Activated CD4-positive, alpha-beta T cell treated with anti-CD3 and anti-CD28 coated beads, Interleukin-2, amount 10 ng/mL, durations not matched to agents 7 days and 5 days (primary cell): Measurements from ENCODE around the gene DCAF17. TPM values are rescaled to one million over a fixed set of nuclear protein-coding genes. Genes with fewer than 3 reads are reported as not detected.

Source experiments
- CTCF ChIA-PET: fragments of 350-600 bp; sonication (Branson Sonifier 250); formaldehyde crosslinking; loops from one replicate; lab custom pipeline; 2021; ENCODE audit warnings: antibody characterized with exemption; lab: Charles Lee
- POLR2A ChIA-PET: fragments of 350-600 bp; sonication (Branson Sonifier 250); formaldehyde crosslinking; loops from one replicate; lab custom pipeline; 2021; ENCODE audit warnings: antibody characterized with exemption; lab: Charles Lee
- DNase-seq: peaks from one replicate; pipeline ENCODE4 v3.0.0-alpha.2; 2020
- H3K27ac Mint-ChIP-seq: one replicate; pipeline ENCODE4 v1.8.0; 2021; ENCODE audit warnings: mild to moderate bottlenecking, moderate library complexity, mixed read lengths
- H3K27me3 Mint-ChIP-seq: one replicate; pipeline ENCODE4 v1.8.0; 2021; ENCODE audit warnings: mixed read lengths
- H3K36me3 Mint-ChIP-seq: one replicate; pipeline ENCODE4 v1.8.0; 2021; ENCODE audit warnings: low read depth, mixed read lengths
- H3K4me1 Mint-ChIP-seq: one replicate; pipeline ENCODE4 v1.8.0; 2021; ENCODE audit warnings: mixed read lengths
- H3K4me3 Mint-ChIP-seq: one replicate; pipeline ENCODE4 v1.8.0; 2021; ENCODE audit warnings: mild to moderate bottlenecking, moderate library complexity, mixed read lengths
- H3K9me3 Mint-ChIP-seq: one replicate; pipeline ENCODE4 v1.8.0; 2021; ENCODE audit warnings: mixed read lengths
- total RNA-seq, 2 experiments: library from RNA; stranded (reverse); gene quantifications; one replicate each; pipeline ENCODE4 v1.2.3, GENCODE V29; 2021

DCAF17 gene
- total RNA-seq, 2 experiments from 2014 or later = 15.8 to 19.0 TPM

DNA sequence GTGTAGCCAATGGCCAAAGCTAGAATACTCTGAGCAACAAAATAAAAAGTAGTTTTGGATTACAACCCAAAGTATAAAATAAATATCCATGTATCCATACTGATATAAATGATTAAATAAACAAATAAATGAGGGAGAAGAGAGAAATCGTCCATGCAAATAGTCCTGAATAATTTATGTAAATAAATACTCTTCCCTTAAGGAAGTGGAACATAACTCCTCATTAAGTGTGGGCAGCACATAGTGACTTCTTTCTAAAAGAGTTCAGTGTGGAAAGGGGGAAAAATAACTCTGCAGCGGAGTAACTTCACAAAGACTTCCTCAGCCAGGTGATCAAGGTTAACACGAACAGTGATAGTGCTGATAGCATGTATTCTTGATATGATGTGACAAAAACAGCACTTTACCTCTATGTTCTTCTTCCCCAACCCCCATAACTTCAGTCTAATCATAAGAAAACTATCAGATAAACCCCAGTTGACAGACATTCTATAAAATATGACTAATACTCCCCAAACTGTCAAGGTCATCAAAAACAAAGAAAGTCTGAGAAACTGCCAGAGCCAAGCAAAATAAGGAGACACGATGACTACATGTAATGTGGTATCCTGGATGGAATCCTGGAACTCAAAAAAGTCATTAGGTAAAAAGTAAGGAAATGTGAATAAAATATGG, 31.0 kb upstream of the DCAF17 start:
- Mint-ChIP-seq H3K4me1 (peaks cover 22% of the 10 kb centered on the region), H3K36me3 (peaks cover 19% of the 10 kb centered on the region), H3K4me3 (no peak overlapping the region), H3K27me3 (no peaks in the 10 kb centered on the region), H3K9me3 (peaks cover 23% of the 10 kb centered on the region), H3K27ac (no peak overlapping the region)
- DNase-seq = no peak
- CTCF ChIA-PET = interaction anchor here (1.0 kb wide), 1 partner anchor 14 kb away, joined by 3 read pairs; no protein-coding TSS in a partner anchor
- POLR2A ChIA-PET = no interaction called here

DNA sequence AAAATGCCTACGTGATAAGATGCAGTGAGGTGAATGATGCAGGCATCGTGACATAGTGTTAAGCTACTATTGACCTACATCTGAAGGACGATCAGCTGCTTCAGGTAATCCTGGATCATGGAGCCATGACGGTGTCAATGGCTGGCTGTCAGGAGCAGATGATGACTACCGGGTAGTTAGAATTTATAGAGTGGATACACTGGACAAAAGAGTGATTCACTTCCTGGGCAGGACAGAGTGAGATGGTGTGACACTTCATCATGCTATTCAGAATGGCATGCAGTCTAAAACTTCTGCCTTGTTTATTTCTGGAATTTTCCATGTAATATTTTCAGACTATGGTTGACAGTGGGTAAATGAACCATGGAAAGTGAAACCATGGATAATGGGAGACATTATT, 29.8 kb upstream of the DCAF17 start:
- CTCF ChIA-PET = no interaction called here
- Mint-ChIP-seq H3K9me3 (peaks cover 19% of the 10 kb centered on the region), H3K36me3 (peaks cover 19% of the 10 kb centered on the region), H3K4me1 (peaks cover 16% of the 10 kb centered on the region), H3K4me3 (no peak overlapping the region), H3K27ac (no peak overlapping the region), H3K27me3 (no peaks in the 10 kb centered on the region)
- POLR2A ChIA-PET = no interaction called here
- no peak for DNase-seq

DNA sequence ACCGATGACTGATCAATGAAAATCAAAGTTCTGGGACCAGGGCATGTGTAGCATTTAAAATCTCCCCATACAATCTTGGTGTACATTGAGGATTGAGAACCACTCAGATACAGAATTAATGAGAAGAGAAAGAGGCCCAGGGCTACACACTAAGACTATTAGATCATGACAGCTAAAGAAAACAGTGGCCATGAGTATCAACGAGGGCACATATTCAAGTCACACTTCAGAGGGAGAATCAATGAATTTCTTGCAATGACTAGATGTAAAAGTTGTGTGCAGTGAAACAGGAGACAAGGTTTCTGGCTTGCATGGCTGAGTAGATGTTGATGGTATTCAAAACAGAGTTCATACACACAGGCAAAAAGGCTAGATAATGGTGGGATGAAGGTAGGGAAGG, 29.3 kb upstream of the DCAF17 start:
- CTCF ChIA-PET = no interaction called here
- no peak for DNase-seq
- Mint-ChIP-seq H3K4me3 (no peak overlapping the region), H3K4me1 (peaks cover 20% of the 10 kb centered on the region), H3K36me3 (peaks cover 19% of the 10 kb centered on the region), H3K27me3 (no peaks in the 10 kb centered on the region), H3K9me3 (peaks cover 19% of the 10 kb centered on the region), H3K27ac (no peak overlapping the region)
- POLR2A ChIA-PET = no interaction called here

DNA sequence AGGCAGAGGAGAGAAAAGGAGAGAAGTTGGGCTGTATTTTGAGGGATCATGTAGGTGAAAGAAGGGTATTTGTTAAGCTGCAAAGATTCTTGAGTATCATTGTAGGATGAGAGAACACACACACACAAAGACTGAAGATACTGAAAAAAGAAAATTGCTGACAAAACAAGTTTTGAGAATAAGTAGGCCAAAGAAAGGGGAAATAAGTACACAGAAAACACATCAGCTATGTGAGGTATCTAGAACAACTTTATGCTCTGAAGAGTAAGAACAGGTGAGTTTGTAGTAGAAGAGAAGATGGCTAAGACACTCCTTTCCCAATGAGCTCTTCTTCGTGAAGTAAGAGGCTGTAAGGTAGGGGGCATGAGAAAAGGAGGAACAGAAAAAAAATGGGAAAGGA, 28.5 kb upstream of the DCAF17 start:
- no peak overlapping the region for H3K4me3 Mint-ChIP-seq
- H3K36me3 Mint-ChIP-seq = peaks cover 19% of the 10 kb centered on the region
- CTCF ChIA-PET = interaction anchor here (1.7 kb wide), 1 partner anchor 11 kb away, joined by 7 read pairs; no protein-coding TSS in a partner anchor
- POLR2A ChIA-PET = no interaction called here
- peaks cover 20% of the 10 kb centered on the region for H3K4me1 Mint-ChIP-seq
- H3K9me3 Mint-ChIP-seq = peaks cover 19% of the 10 kb centered on the region
- no peak overlapping the region for H3K27ac Mint-ChIP-seq
- H3K27me3 Mint-ChIP-seq = no peaks in the 10 kb centered on the region
- no peak for DNase-seq

DNA sequence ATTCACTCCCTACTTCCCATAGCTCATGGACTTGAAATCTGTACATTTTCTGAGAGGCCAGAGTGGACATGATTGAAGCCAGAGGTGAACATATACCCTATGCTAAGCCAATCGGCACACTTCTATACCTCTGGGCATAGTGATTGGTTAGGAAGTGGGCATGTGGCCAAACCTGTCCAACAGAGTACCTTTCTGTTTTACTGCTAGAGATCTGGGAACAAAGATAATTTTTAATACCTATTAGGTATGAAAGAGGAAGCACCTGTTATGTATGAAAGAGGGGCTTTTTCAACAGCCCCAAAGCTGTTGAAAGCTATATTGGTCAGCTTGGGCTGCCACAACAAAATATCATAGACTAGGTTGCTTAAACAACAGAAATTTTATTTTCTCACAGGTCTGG, 28.0 kb upstream of the DCAF17 start:
- H3K27ac Mint-ChIP-seq = no peak overlapping the region
- CTCF ChIA-PET = interaction anchor here (1.7 kb wide), 1 partner anchor 10 kb away, joined by 7 read pairs; no protein-coding TSS in a partner anchor
- H3K36me3 Mint-ChIP-seq = peaks cover 19% of the 10 kb centered on the region
- POLR2A ChIA-PET = no interaction called here
- H3K27me3 Mint-ChIP-seq = no peaks in the 10 kb centered on the region
- no peak for DNase-seq
- H3K9me3 Mint-ChIP-seq = peaks cover 19% of the 10 kb centered on the region
- H3K4me3 Mint-ChIP-seq = no peak overlapping the region
- peaks cover 20% of the 10 kb centered on the region for H3K4me1 Mint-ChIP-seq

DNA sequence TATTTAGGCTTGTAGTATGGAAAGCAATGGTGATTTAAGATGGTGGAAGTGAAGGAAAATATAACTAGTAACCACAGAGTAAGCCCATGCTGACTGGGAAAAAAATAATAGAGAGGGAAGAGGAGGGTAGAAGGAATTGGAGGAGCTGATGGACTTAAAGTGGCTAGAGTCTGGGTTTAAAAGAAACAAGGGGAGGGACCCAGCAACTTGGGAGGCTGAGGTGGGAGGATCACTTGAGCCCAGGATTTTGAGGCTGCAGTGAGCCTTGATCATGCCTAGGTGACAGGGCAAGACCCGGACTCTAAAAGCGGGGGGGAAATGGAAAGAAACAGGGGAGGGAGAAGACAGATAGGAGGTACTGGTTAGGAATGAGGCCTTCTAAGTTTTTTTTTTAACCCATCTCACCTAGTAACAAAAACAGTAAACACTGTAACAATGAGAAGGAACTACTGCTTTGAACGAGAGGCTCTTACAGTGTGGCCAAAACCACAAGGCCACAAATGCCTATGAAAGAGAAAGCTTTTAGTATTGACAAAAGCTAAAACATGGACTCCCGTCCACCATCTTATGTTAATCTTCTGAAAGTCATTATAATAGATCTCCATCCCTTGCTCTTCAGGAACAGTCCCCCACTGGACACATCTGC, 26.9 kb upstream of the DCAF17 start:
- peaks cover 11% of the 10 kb centered on the region for H3K9me3 Mint-ChIP-seq
- H3K36me3 Mint-ChIP-seq = peaks cover 10% of the 10 kb centered on the region
- H3K4me1 Mint-ChIP-seq = peaks cover 20% of the 10 kb centered on the region
- DNase-seq = peak; percentile 8
- no peak overlapping the region for H3K27ac Mint-ChIP-seq
- H3K27me3 Mint-ChIP-seq = no peaks in the 10 kb centered on the region
- H3K4me3 Mint-ChIP-seq = no peak overlapping the region
- ChIA-PET CTCF (interaction anchor here (1.1 to 1.4 kb wide), 4 partner anchors 9 to 478 kb away, joined by 3 to 4 read pairs (median 3); partner anchors contain the start of gene GORASP2), POLR2A (no interaction called here)

DNA sequence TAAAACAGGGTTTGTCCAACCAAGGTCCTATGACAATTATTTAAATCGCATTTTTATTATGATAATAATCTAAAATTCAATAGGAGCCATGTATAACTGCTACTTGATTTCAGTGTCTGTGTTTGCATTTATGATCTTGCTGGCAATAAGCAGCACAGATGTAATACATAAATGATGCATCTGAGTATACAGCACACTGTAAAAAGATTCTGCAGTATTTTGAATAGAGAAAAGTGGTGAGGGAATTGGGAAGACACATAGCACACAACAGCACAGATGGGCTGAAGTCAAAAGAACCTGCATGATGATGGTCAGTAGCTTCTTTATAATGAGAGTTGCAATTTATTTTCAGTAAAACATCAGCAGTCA, 26.4 kb upstream of the DCAF17 start:
- CTCF ChIA-PET = interaction anchor here (0.7 to 1.4 kb wide), 5 partner anchors 9 to 479 kb away, joined by 3 to 4 read pairs (median 3); partner anchors contain the start of gene GORASP2
- H3K4me1 Mint-ChIP-seq = peaks cover 20% of the 10 kb centered on the region
- DNase-seq = no peak
- no peaks in the 10 kb centered on the region for H3K27me3 Mint-ChIP-seq
- POLR2A ChIA-PET = no interaction called here
- H3K36me3 Mint-ChIP-seq = peaks cover 10% of the 10 kb centered on the region
- no peak overlapping the region for H3K27ac Mint-ChIP-seq
- no peak overlapping the region for H3K4me3 Mint-ChIP-seq
- peaks cover 10% of the 10 kb centered on the region for H3K9me3 Mint-ChIP-seq

DNA sequence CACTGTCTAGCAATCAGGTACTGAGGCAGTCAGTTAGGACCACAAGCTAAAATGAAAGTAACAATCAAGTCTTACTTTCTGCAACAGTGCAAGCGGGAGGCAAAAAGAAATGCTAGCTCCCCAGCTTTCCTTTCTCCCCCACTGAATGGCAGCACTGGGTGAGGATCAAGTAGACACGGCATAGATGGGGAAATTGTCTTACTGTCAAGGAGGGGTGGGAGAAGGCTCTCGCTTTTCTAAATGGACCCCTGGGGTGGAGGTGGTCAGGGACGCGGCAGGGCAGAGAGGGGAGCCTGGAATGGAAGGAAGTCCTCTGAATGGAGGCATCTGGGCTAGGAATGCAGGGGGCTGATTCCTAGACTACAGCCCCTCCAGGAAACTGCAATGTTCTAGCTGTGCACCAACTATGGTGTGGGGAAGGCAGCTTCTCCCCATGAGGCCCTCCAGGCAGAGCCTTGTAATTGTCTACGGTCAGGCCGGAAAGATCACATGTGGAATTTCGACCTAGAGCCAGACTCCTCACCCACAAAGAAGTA, 24.5 kb upstream of the DCAF17 start:
- H3K27ac Mint-ChIP-seq = peak overlapping the region; percentile 75
- ChIA-PET CTCF (interaction anchor here (0.6 to 1.9 kb wide), 3 partner anchors 73 to 436 kb away, joined by 3 to 6 read pairs (median 3); no protein-coding TSS in a partner anchor), POLR2A (interaction anchor here (0.6 kb wide), 1 partner anchor 25 kb away, joined by 3 read pairs; no protein-coding TSS in a partner anchor)
- H3K27me3 Mint-ChIP-seq = no peaks in the 10 kb centered on the region
- no peak for DNase-seq
- H3K36me3 Mint-ChIP-seq = peaks cover 8% of the 10 kb centered on the region
- peaks cover 16% of the 10 kb centered on the region for H3K4me1 Mint-ChIP-seq
- H3K9me3 Mint-ChIP-seq = peaks cover 5% of the 10 kb centered on the region
- peak overlapping the region; percentile 63 for H3K4me3 Mint-ChIP-seq

DNA sequence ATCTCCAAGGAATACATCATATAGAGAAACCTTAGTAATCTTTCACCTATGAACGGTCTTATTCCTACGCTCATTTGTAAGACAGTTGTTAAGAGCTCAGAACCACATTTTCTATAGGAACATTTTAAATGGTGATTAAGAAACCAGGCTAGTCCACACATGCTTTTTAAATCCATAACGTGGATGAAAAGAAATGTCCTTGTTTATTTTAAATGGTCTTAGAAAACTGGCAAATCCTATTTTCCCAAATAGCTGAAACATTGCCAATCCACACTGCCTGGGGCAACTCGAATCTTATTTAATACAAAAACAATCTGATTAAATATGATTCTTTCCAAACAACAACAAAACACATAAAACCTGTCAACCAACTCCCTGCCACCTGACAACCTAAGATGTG, 23.9 kb upstream of the DCAF17 start:
- Mint-ChIP-seq H3K36me3 (peaks cover 13% of the 10 kb centered on the region), H3K4me1 (peaks cover 20% of the 10 kb centered on the region), H3K9me3 (peaks cover under 1% of the 10 kb centered on the region), H3K27ac (no peak overlapping the region), H3K27me3 (no peaks in the 10 kb centered on the region), H3K4me3 (no peak overlapping the region)
- POLR2A ChIA-PET = no interaction called here
- DNase-seq = no peak
- CTCF ChIA-PET = interaction anchor here (0.6 to 1.9 kb wide), 3 partner anchors 85 to 481 kb away, joined by 3 to 6 read pairs (median 5); partner anchors contain the start of gene GORASP2

DNA sequence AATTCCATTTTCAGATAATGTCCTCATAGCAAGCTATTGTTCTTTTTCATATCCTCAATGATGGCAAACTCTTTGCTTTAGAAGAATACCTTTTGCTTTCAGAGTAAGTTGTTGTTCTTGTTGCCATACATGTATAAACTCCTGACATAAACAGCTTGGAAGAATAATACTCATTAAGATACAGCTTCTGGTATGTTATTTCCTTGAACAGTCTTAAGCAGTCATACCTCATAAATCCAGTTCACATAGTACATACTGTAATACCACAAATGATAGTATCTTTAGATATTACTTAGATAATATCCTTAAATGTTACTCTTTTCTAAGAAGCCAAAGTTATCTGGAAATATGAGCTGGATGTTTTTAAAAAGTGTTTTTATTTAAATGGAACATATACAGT, 23.4 kb upstream of the DCAF17 start:
- Mint-ChIP-seq H3K27me3 (no peaks in the 10 kb centered on the region), H3K36me3 (peaks cover 12% of the 10 kb centered on the region), H3K4me3 (no peak overlapping the region), H3K9me3 (no peaks in the 10 kb centered on the region), H3K4me1 (peaks cover 17% of the 10 kb centered on the region), H3K27ac (no peak overlapping the region)
- POLR2A ChIA-PET = no interaction called here
- no peak for DNase-seq
- CTCF ChIA-PET = interaction anchor here (1.0 to 1.9 kb wide), 3 partner anchors 10 to 481 kb away, joined by 3 to 6 read pairs (median 5); partner anchors contain the start of gene GORASP2

DNA sequence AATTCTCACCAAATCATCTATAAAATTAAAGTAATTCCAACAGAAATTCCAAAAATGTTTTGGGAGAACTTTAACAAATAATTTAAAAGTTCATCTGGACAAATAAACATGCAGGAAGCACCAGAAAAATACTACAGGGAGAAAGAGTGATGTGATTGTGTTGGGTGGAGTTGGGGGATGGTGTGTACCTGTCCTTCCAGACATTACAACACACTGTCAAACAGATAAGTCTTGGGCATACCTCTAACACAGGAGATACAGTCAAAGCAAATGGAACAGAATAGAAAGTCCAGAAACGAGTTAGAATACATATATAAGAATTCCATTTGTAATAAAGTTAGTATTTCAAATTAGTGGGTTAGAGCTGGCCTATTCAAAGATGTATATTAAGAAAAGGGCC, 22.8 kb upstream of the DCAF17 start:
- ChIA-PET CTCF (interaction anchor here (1.0 to 1.4 kb wide), 2 partner anchors 9 to 482 kb away, joined by 3 to 5 read pairs; partner anchors contain the start of gene GORASP2), POLR2A (no interaction called here)
- Mint-ChIP-seq H3K9me3 (no peaks in the 10 kb centered on the region), H3K27me3 (no peaks in the 10 kb centered on the region), H3K4me3 (no peak overlapping the region), H3K36me3 (peaks cover 12% of the 10 kb centered on the region), H3K27ac (no peak overlapping the region), H3K4me1 (peaks cover 22% of the 10 kb centered on the region)
- DNase-seq = no peak

DNA sequence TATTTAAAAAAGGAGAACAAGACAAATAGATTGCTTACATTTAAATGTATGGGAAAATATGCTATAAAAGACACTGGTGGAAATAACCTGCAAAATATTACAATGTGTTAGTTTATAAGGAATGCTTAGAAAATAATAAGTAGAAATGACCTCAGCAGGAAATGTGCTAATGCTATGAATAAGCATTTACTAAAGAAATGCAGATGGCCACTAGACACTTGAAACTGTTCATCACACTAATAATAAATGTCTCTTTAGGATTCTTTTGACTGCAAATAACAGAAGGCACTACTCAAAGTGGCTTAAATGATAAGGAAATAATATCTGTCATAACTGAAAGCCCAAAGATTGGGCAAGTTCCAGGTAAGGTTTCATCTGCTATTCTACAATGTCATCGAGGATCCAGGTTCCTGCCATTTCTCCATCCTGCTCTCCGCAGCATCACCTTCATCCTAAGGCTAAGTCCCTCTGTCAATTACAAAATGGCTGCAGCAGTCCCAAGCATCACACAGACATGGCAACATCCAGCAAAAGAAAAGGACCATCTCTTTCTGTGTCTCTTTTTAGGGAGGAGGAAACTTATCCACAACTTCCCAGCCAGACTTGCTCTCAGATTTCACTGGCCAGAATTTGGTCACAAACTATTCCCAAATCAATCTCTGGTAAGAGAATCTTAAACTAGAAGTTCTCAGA, 22.1 kb upstream of the DCAF17 start:
- H3K36me3 Mint-ChIP-seq = peaks cover 12% of the 10 kb centered on the region
- H3K27me3 Mint-ChIP-seq = no peaks in the 10 kb centered on the region
- ChIA-PET POLR2A (no interaction called here), CTCF (no interaction called here)
- no peak for DNase-seq
- no peaks in the 10 kb centered on the region for H3K9me3 Mint-ChIP-seq
- no peak overlapping the region for H3K4me3 Mint-ChIP-seq
- peaks cover 22% of the 10 kb centered on the region for H3K4me1 Mint-ChIP-seq
- H3K27ac Mint-ChIP-seq = no peak overlapping the region
